ENCODE measurements around the gene STAC2. TPM values are rescaled to one million over a fixed set of nuclear protein-coding genes. Genes with fewer than 3 reads are reported as not detected.

STAC2 gene
- total and polyA plus RNA-seq, 2 of the 13 experiments (the other 11 are each of a cell fraction or from before 2014, with no cell fraction given), result not detected

DNA sequence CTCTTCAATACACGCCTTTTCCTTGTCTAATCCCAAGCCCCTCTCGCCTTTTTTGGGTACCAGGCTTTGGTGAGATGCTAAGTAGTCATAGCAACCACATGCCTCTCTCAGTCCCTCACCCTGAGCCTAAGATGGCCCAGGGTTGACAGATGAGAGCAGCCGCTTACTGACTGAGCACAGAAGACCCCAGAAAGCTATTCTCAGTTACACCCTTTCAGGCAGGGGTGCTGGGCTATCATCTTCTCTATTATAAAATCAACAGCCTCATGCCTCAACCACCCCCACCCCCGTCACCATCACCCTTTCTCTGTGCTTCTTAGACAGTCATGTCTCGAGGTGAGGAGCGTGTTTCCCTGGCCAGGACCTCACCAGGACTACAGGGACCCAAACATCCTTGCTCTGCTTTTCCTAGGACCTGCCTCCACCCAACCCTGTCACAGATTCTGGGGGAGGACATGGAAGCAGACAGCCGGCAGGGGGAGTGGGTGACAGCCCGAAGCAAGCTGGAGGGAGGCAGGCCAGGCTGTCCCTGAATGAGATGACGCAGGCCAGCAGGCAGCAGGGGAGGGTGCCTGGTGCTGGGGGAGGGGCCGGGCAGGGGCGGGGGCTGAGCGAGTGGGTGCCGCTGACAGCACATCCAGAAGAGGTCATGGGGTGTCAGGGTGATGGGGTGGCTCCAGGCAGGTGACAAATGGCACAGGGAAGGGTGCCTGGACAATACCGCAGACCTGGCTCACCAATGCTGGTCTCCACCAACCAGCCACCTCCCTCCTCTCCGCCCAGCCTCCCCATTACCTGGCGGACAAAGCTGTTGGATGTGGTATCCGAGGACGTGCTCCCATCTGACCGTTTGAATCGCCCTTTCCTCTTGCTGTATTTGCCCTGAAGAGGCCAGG is 31.4 kb downstream of the STAC2 start (continued):
- TF ChIP-seq, protein P1, sequence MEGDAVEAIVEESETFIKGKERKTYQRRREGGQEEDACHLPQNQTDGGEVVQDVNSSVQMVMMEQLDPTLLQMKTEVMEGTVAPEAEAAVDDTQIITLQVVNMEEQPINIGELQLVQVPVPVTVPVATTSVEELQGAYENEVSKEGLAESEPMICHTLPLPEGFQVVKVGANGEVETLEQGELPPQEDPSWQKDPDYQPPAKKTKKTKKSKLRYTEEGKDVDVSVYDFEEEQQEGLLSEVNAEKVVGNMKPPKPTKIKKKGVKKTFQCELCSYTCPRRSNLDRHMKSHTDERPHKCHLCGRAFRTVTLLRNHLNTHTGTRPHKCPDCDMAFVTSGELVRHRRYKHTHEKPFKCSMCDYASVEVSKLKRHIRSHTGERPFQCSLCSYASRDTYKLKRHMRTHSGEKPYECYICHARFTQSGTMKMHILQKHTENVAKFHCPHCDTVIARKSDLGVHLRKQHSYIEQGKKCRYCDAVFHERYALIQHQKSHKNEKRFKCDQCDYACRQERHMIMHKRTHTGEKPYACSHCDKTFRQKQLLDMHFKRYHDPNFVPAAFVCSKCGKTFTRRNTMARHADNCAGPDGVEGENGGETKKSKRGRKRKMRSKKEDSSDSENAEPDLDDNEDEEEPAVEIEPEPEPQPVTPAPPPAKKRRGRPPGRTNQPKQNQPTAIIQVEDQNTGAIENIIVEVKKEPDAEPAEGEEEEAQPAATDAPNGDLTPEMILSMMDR (CRISPR knock-in tag; IDR thresholded peaks at IDR 0.05), result peak; percentile 69
- no peak for TF ChIP-seq KDM3A (CRISPR knock-in tag; IDR thresholded peaks at IDR 0.05; ENCODE audit: low read depth)
- TF ChIP-seq HMGXB4 (CRISPR knock-in tag; IDR thresholded peaks at IDR 0.05; ENCODE audit: borderline replicate concordance in 1 of 2, low read depth in 1 of 2), result peak; percentile 52 to 56; a peak in 1 of 4 replicates
- TF ChIP-seq HNF1B (CRISPR knock-in tag; IDR thresholded peaks at IDR 0.05), result peak; percentile 72
- TF ChIP-seq IKZF5 (CRISPR knock-in tag; IDR thresholded peaks at IDR 0.05), result peak; percentile 47; the same call in 1 of the 2 replicates
- TF ChIP-seq ZNF709 (CRISPR knock-in tag; IDR thresholded peaks at IDR 0.05), result no peak
- peak; percentile 77; the same call in 2 of the 3 replicates for TF ChIP-seq MXI1 (IDR thresholded peaks at IDR 0.05; ENCODE audit: borderline replicate concordance, low read depth, low read length)
- TF ChIP-seq ZFP91 (CRISPR knock-in tag; IDR thresholded peaks at IDR 0.05; ENCODE audit: borderline replicate concordance), result 0 out of 2 replicates have a peak, but pooled peaks have one; percentile 28
- TF ChIP-seq ZNF264 (CRISPR knock-in tag; IDR thresholded peaks at IDR 0.05), result no peak
- TF ChIP-seq MXD1 (CRISPR knock-in tag; IDR thresholded peaks at IDR 0.05), result no peak
- TF ChIP-seq MEIS2 (CRISPR knock-in tag; IDR thresholded peaks at IDR 0.05), result no peak
